Measurements from ENCODE around the gene LTBP1. TPM values are rescaled to one million over a fixed set of nuclear protein-coding genes. Genes with fewer than 3 reads are reported as not detected.

LTBP1 gene
- total and polyA plus RNA-seq, 2 experiments from 2014 or later, result 157 to 211 TPM

DNA sequence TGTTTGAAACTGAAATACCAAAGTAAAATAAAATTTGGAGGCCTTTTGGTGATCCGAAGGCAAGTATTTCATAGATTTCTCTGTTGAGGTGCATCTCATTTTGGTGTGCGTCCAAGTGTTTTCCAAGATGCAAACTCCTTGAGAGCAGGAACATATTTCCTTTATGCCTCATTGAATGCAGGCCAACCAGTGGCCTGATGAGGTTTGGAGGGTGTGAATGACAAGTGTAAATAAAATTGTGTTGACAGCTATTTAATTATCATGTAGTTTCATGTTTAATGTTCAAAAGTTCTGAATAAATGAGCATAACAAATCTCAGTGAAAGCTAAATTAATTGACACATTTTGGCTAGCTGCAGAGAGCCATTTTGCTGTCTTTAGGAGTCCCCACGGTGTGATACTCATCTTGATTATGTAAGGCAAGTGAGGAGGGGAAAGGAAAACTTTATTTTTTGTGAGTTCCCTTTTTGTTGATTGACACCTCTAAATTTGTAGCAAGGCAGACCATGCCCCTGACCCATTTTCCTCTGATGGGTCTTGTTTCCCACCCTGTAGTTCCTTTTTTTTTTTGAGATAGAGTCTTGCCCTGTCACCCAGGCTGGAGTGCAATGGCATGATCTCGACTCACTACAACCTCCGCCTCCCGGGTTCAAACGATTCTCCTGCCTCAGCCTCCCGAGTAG, 6.3 kb upstream of the LTBP1 start:
- no peaks in the 10 kb centered on the region for H3K36me3 ChIP-seq (ENCODE audit: low read depth)
- H3K4me1 ChIP-seq (ENCODE audit: insufficient read depth), result no peaks in the 10 kb centered on the region
- no peaks in the 10 kb centered on the region for H4K20me1 ChIP-seq (ENCODE audit: insufficient read depth)
- H3K4me3 ChIP-seq, result no peak overlapping the region
- in situ Hi-C loops (cut with MboI), result no loop called here
- TF ChIP-seq EZH2phosphoT487 (IDR thresholded peaks at IDR 0.05; ENCODE audit: insufficient read depth, low read depth), result no peak
- no peak for TF ChIP-seq EZH2 (IDR thresholded peaks at IDR 0.05; ENCODE audit: insufficient read depth, poor library complexity, severe bottlenecking)
- no peak overlapping the region for H2AFZ ChIP-seq
- H3K27me3 ChIP-seq (replicated peaks; ENCODE audit: insufficient read depth), result peaks cover 2% of the 10 kb centered on the region; the same call in 1 of the 2 replicates
- no peaks in the 10 kb centered on the region for H3K79me2 ChIP-seq (ENCODE audit: insufficient read depth)
- no peaks in the 10 kb centered on the region for H3K9me3 ChIP-seq (ENCODE audit: low read depth)
- no peak for DNase-seq
- 89 to 90% methylated on average over 8 of the region's 8 CpGs for whole genome bisulfite sequencing, 2 experiments (ENCODE audit: low coverage in 1 of 2, low lambda C conversion rate in 2 of 2, missing lambda C conversion rate in 2 of 2)
- no peak overlapping the region for H3K9ac ChIP-seq
- no peaks in the 10 kb centered on the region for H3K9me2 ChIP-seq (ENCODE audit: insufficient read depth)
- no peak overlapping the region for H3K4me2 ChIP-seq (ENCODE audit: unreplicated experiment)
- no peak overlapping the region for H3K27ac ChIP-seq
- H3F3A ChIP-seq (ENCODE audit: insufficient read depth), result no peaks in the 10 kb centered on the region

GRCh38 chr2:32941944-32942690, 4.6 kb upstream of the LTBP1 start:
- DNase-seq, result no peak
- 90 to 93% methylated on average over 8 of the region's 8 CpGs for WGBS, 2 experiments (ENCODE audit: low coverage in 1 of 2, low lambda C conversion rate in 2 of 2, missing lambda C conversion rate in 2 of 2)
- Histone ChIP-seq H3K4me1 (ENCODE audit: insufficient read depth) (no peaks in the 10 kb centered on the region), H3K27ac (no peak overlapping the region), H3K4me2 (ENCODE audit: unreplicated experiment) (no peak overlapping the region), H3K27me3 (replicated peaks; ENCODE audit: insufficient read depth) (peaks cover 1% of the 10 kb centered on the region; the same call in 1 of the 2 replicates), H2AFZ (no peak overlapping the region), H3K9me3 (ENCODE audit: low read depth) (no peaks in the 10 kb centered on the region), H3K36me3 (ENCODE audit: low read depth) (no peaks in the 10 kb centered on the region), H3K4me3 (no peak overlapping the region), H3F3A (ENCODE audit: insufficient read depth) (peaks cover 6% of the 10 kb centered on the region; the same call in 1 of the 2 replicates), H3K9me2 (ENCODE audit: insufficient read depth) (no peaks in the 10 kb centered on the region), H4K20me1 (ENCODE audit: insufficient read depth) (no peaks in the 10 kb centered on the region), H3K9ac (no peak overlapping the region), H3K79me2 (ENCODE audit: insufficient read depth) (no peaks in the 10 kb centered on the region)
- in situ Hi-C loops (cut with MboI), result no loop called here
- TF ChIP-seq EZH2phosphoT487 (IDR thresholded peaks at IDR 0.05; ENCODE audit: insufficient read depth, low read depth) (no peak), EZH2 (IDR thresholded peaks at IDR 0.05; ENCODE audit: insufficient read depth, poor library complexity, severe bottlenecking) (no peak)

DNA sequence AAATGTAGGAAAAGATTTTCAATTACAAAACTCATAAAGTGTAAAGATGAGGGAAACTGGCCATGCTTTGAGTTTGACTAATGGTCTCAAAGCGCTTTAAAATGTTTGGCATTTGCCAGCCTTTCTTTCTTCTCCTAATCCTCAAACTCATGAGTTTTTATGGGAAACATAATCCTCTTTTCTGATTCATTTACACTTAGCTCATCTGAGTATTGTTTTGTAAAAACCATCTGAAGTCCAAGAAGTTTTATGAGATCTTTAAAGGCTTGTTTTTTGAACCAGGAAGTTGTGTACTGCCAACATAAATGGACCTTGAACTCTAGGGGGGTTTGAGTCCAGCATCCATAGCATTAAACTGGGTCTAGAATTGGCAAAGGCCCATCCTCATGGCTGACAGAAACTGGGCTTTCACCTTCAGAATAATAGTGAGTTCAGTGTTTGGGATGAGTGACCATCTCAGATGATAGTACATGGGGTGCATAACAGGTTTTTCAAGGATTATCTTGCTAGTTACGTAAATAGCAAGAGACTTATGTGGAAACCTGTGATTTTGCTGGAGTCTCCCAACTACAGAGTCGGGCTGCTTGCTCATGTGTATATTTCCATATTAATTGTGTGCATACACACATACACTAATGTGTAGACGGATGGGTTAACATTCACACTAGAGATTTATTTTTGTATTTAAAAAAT, 3.8 kb upstream of the LTBP1 start:
- Histone ChIP-seq H4K20me1 (ENCODE audit: insufficient read depth) (no peaks in the 10 kb centered on the region), H3K27ac (no peak overlapping the region)
- in situ Hi-C loops (cut with MboI), result no loop called here

DNA sequence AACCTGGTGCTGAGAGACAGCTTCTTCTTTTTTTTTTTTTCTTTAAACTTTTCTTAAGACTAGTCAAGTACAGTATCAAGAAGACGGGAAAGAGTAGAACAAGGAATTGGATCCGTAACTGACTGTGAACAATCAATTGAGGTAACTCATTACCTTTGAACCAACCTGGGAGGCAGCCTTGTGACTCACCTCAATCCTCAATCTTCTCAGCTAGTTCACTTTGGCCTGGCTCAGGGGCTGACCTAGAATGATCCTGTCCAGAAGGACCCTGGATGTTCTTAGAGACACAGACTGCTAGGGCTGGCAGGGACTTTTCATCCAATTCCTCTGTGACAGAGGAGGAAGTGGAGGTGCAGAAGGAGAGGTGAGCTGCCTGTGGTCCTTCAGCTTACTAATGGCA, 1.5 kb upstream of the LTBP1 start:
- no peaks in the 10 kb centered on the region for H3K27me3 ChIP-seq (replicated peaks; ENCODE audit: insufficient read depth)
- DNase-seq, result no peak
- no peak overlapping the region for H3K27ac ChIP-seq
- no peaks in the 10 kb centered on the region for H4K20me1 ChIP-seq (ENCODE audit: insufficient read depth)
- no peaks in the 10 kb centered on the region for H3K9me3 ChIP-seq (ENCODE audit: low read depth)
- no peak overlapping the region for H3K9ac ChIP-seq
- peaks cover 6% of the 10 kb centered on the region; the same call in 1 of the 2 replicates for H3F3A ChIP-seq (ENCODE audit: insufficient read depth)
- no peaks in the 10 kb centered on the region for H3K79me2 ChIP-seq (ENCODE audit: insufficient read depth)
- no peak overlapping the region for H3K4me3 ChIP-seq
- TF ChIP-seq EZH2phosphoT487 (IDR thresholded peaks at IDR 0.05; ENCODE audit: insufficient read depth, low read depth), result no peak
- TF ChIP-seq EZH2 (IDR thresholded peaks at IDR 0.05; ENCODE audit: insufficient read depth, poor library complexity, severe bottlenecking), result no peak
- no peak overlapping the region for H3K4me2 ChIP-seq (ENCODE audit: unreplicated experiment)
- no peaks in the 10 kb centered on the region for H3K9me2 ChIP-seq (ENCODE audit: insufficient read depth)
- H3K4me1 ChIP-seq (ENCODE audit: insufficient read depth), result no peaks in the 10 kb centered on the region
- WGBS, 2 experiments (ENCODE audit: low coverage in 1 of 2, low lambda C conversion rate in 2 of 2, missing lambda C conversion rate in 2 of 2), result 90 to 94% methylated on average over 2 of the region's 2 CpGs
- H3K36me3 ChIP-seq (ENCODE audit: low read depth), result no peaks in the 10 kb centered on the region
- H2AFZ ChIP-seq, result no peak overlapping the region
- in situ Hi-C loops (cut with MboI), result no loop called here

More for the DNA sequence above, 3.8 kb upstream of the LTBP1 start:
- Histone ChIP-seq H3K9me2 (ENCODE audit: insufficient read depth) (no peaks in the 10 kb centered on the region), H3K79me2 (ENCODE audit: insufficient read depth) (no peaks in the 10 kb centered on the region), H3K4me2 (ENCODE audit: unreplicated experiment) (no peak overlapping the region), H3K27me3 (replicated peaks; ENCODE audit: insufficient read depth) (no peaks in the 10 kb centered on the region), H3K9me3 (ENCODE audit: low read depth) (no peaks in the 10 kb centered on the region), H3F3A (ENCODE audit: insufficient read depth) (peaks cover 6% of the 10 kb centered on the region; the same call in 1 of the 2 replicates), H3K4me3 (no peak overlapping the region), H3K36me3 (ENCODE audit: low read depth) (no peaks in the 10 kb centered on the region), H3K4me1 (ENCODE audit: insufficient read depth) (no peaks in the 10 kb centered on the region), H2AFZ (no peak overlapping the region), H3K9ac (no peak overlapping the region)
- no peak for TF ChIP-seq EZH2 (IDR thresholded peaks at IDR 0.05; ENCODE audit: insufficient read depth, poor library complexity, severe bottlenecking)
- 86 to 91% methylated on average over 4 of the region's 4 CpGs for WGBS, 2 experiments (ENCODE audit: low coverage in 1 of 2, low lambda C conversion rate in 2 of 2, missing lambda C conversion rate in 2 of 2)
- no peak for DNase-seq
